ENCODE results near the gene TMEM117. TPM values are rescaled to one million over a fixed set of nuclear protein-coding genes. Genes with fewer than 3 reads are reported as not detected.

Gene TMEM117
- total and polyA plus RNA-seq, 2 donors (not counting 3 experiments of a cell fraction or from before 2014, with no cell fraction given): 1.2 to 3.8 TPM

DNA sequence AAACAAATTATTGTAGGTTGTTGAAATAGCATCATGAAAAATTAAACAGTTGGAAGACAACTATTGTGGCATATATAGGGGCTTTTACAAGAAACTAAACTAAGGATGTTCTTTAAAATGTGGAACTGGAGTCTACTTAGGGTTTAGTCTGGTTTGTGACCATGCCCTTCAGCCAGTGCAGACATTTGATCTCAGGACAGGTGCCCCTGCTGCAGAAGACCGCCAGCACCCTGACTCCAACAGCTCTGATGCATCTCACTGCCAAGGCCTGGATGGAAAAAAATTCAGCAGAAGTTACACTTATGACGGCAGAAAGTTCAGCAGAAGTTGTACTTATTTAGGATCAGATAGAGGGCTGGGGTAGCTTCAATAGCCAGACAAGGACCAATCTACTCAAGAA is 51.5 kb downstream of the TMEM117 start:
- H3K4me2 ChIP-seq (ENCODE audit: insufficient read depth, low read length): no peak overlapping the region
- no peak overlapping the region for H3K4me3 ChIP-seq (replicated peaks in 1 of 3; ENCODE audit: insufficient read depth in 1 of 3, low read depth in 1 of 3, low read length in 3 of 3)
- H3K9ac ChIP-seq (replicated peaks; ENCODE audit: extremely low read depth, insufficient read depth, low read length): no peak overlapping the region
- POLR2A ChIA-PET: no interaction called here
- H2AFZ ChIP-seq (ENCODE audit: low read depth, low read length): no peak overlapping the region
- dilution Hi-C loops (cut with MboI; ENCODE audit: extremely low pct_ligation_motif_present, low sequenced_read_pairs) (no loop called here), intact Hi-C loops (cut with micrococcal nuclease) (no loop called here)
- FAIRE-seq (no peak), DNase-seq (ENCODE audit: low read depth, low spot score) (no peak)
- TF ChIP-seq FOS (IDR thresholded peaks at IDR 0.05; ENCODE audit: borderline replicate concordance, insufficient read depth, low read length): no peak
- TF ChIP-seq EZH2 (IDR thresholded peaks at IDR 0.05; ENCODE audit: borderline replicate concordance, low read depth, low read length, severe bottlenecking): no peak
- TF ChIP-seq POLR2A (IDR thresholded peaks at IDR 0.05; ENCODE audit: low read depth, low read length): no peak
- TF ChIP-seq, protein P1, sequence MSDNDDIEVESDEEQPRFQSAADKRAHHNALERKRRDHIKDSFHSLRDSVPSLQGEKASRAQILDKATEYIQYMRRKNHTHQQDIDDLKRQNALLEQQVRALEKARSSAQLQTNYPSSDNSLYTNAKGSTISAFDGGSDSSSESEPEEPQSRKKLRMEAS (IDR thresholded peaks at IDR 0.05; ENCODE audit: insufficient read depth, insufficient read length): no peak
- TF ChIP-seq, protein P2, sequence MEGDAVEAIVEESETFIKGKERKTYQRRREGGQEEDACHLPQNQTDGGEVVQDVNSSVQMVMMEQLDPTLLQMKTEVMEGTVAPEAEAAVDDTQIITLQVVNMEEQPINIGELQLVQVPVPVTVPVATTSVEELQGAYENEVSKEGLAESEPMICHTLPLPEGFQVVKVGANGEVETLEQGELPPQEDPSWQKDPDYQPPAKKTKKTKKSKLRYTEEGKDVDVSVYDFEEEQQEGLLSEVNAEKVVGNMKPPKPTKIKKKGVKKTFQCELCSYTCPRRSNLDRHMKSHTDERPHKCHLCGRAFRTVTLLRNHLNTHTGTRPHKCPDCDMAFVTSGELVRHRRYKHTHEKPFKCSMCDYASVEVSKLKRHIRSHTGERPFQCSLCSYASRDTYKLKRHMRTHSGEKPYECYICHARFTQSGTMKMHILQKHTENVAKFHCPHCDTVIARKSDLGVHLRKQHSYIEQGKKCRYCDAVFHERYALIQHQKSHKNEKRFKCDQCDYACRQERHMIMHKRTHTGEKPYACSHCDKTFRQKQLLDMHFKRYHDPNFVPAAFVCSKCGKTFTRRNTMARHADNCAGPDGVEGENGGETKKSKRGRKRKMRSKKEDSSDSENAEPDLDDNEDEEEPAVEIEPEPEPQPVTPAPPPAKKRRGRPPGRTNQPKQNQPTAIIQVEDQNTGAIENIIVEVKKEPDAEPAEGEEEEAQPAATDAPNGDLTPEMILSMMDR (IDR thresholded peaks at IDR 0.05; ENCODE audit: extremely low read depth in 1 of 2, insufficient read depth in 1 of 2, low read depth in 1 of 2, low read length in 2 of 2): no peak
- no peak for TF ChIP-seq MYC (IDR thresholded peaks at IDR 0.05; ENCODE audit: low read depth, low read length)
- TF ChIP-seq POLR2AphosphoS5 (IDR thresholded peaks at IDR 0.05; ENCODE audit: insufficient read depth, low read depth, low read length): no peak
- no peak for TF ChIP-seq JUN (IDR thresholded peaks at IDR 0.05; ENCODE audit: borderline replicate concordance, insufficient read depth, insufficient read length, low read depth)
- no peak for TF ChIP-seq GATA2 (IDR thresholded peaks at IDR 0.05; ENCODE audit: insufficient read depth, insufficient read length, low read depth, low read length)
- H3K27me3 ChIP-seq (ENCODE audit: control insufficient read depth in 2 of 2, insufficient read depth in 2 of 2, low read length in 2 of 2): no peaks in the 10 kb centered on the region
- no TSS peak for BruUV-seq (replicated peaks)
- no peaks in the 10 kb centered on the region for H3K4me1 ChIP-seq (ENCODE audit: control insufficient read depth, extremely low read depth, insufficient read depth, low read length)
- no peaks in the 10 kb centered on the region for H4K20me1 ChIP-seq (replicated peaks; ENCODE audit: control insufficient read depth, extremely low read depth, insufficient read depth, low read length)
- no peaks in the 10 kb centered on the region for H3K36me3 ChIP-seq (ENCODE audit: control insufficient read depth in 2 of 2, extremely low read depth in 1 of 2, insufficient read depth in 2 of 2, low read length in 2 of 2)
- CTCF ChIA-PET: interaction anchor here (0.8 kb wide), 1 partner anchor 128 kb away, joined by 3 read pairs; the partner anchor contains the start of gene IRAK4
- H3K9me1 ChIP-seq (replicated peaks; ENCODE audit: control insufficient read depth, extremely low read depth, insufficient read depth, low read length): no peaks in the 10 kb centered on the region
- no peak overlapping the region for H3K27ac ChIP-seq (ENCODE audit: insufficient read depth, low read depth, low read length)
- no peaks in the 10 kb centered on the region for H3K9me3 ChIP-seq (replicated peaks; ENCODE audit: control insufficient read depth, insufficient read depth, low read length)
- no peaks in the 10 kb centered on the region for H3K79me2 ChIP-seq (ENCODE audit: control insufficient read depth, insufficient read depth, low read length)

All from endothelial cell of umbilical vein (primary cell).